Suppressor macrophage treated with lipopolysaccharide for 1 hour (primary cell): Measurements from ENCODE around the gene SUCLG2.

ENCODE experiments used
- DNase-seq, 3 donors: peaks; one replicate each; pipeline ENCODE4 v3.0.0-alpha.2; 2020 to 2022

SUCLG2 gene, protein sequence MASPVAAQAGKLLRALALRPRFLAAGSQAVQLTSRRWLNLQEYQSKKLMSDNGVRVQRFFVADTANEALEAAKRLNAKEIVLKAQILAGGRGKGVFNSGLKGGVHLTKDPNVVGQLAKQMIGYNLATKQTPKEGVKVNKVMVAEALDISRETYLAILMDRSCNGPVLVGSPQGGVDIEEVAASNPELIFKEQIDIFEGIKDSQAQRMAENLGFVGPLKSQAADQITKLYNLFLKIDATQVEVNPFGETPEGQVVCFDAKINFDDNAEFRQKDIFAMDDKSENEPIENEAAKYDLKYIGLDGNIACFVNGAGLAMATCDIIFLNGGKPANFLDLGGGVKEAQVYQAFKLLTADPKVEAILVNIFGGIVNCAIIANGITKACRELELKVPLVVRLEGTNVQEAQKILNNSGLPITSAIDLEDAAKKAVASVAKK

DNA sequence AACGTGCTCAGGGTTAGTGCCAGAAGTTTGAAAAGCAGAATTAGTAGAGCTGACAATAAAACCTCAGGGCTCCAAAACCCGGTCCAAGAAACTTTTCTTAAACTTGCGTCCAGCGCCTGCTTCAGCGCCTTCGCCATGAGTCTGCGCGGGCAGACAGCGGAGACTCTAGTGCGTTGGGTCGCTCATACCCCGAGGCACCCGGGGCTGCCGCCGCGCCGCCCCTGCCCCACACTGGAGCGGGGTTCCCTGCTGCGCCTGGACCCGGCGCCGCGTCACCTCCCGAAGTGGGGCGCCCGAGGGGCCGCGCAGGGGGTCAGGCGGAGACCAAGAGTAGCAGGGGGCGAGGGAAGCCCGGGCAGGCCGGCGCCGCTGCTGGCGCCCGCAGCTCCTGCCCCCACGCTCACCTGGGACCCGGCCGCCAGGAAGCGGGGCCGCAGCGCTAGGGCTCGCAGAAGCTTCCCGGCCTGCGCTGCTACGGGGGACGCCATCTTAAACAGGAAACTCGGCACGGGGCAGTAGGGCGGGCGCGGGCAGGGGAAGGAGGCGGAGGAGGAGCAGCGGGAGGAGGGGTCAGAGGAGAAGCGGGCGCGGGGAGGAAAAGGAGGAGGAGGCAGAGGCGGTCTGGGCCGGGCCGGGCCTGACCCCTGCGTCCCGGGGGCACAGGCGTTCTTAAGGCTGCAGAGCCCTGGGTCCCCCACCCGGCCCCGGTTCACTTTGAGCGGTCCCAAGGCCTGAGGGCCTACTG is at the start of gene SUCLG2:
SUCLG2 (minus strand) TSS at position 514 of the 745 bp plus-strand sequence; CDS start at position 488, 26 bp downstream.
- peak; percentile 73 to 91 (median 86) for DNase-seq

DNA sequence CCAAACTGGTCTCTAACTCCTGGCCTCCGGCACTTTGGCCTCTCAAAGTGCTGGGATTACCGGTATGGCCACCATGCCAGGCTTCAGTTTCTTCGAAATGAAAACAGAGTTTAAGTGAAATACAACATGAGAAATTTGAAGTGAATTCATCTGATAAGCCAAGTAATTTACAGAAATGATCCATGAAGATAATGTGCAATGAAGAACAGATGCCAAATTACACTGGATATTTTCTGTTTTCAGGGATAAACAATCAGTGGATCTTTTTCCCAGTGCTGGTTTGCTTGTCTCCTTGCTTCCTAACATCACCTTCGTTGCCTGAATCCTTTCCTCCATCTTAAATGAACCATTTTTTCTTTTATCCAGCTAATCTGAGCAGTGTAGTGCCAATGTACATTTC is 46.2 kb upstream of the SUCLG2 start:
- no peak for DNase-seq

DNA sequence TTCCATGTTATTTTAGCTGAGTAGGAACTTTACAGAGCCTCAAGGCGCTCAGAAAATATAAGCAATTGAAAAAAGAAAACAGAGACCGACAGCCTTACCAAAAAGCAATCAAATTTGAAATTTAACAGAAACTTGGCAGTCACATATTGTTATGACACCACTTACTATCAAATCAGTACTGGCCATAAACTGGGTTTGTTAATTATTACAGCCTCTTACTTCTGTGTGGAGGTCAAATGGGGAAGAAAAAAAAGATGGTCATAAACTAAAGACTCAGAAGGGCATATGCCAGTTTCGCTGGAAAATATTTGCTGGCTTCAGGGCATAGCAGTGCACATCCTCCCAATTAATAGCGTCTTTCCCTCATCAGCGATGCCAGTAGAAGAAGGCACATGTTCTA is 45.5 kb upstream of the SUCLG2 start:
- DNase-seq, result no peak

DNA sequence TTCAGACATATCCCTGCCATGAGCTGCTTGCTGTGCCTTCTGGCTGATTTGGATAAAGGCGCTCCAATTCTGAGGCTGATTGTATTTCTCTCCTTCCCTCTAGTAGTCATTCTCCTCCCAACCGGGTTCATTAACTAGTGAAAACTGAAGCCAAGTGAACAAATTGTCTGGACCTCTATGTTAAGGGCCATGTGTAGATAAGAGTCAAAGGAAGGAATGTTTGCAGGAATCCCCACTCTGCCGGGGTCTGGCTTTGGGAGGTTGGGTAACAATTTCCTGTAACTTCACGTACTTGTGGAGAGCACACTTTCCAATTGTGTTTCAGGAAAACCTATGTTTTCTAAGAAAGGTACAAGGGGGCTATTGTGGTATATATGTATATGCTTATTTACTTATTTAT is 38.2 kb upstream of the SUCLG2 start:
- DNase-seq, result no peak

DNA sequence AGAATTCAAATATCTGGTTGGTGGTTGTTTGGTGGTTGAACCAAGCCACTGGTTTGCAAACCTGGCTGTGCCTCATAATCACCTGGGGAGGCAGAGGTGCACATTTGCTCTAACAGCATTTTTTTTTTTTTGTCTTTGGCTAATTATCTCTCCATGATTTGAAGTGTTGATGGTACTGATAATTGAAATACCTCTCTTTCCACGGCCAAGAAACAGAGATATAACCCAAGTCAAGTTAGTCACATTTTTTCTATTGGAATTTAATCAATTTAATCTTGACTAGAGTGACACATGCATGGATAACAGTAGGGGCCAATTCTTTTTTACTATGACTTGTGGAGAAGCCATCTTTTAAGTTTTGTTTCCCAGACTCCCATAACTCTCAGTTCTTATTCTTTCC is 37.5 kb upstream of the SUCLG2 start:
- DNase-seq, result no peak

DNA sequence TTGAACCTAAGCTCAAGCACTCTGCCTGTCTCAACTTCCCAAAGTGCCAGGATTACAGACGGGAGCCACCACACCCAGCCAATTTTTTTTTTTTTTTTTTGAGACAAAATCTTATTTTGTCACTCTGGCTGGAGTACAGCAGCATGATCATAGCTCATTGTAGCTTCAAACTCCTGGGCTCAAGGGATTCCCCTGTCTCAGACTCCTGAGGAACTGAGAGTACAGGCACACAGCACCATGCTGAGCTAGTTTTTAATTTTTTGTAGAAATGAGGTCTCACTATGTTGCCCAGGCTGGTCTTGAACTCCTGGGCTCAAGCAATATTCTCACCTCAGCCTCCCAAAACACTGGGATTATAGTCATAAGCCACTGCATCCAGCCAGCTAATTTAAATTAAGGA is 36.8 kb upstream of the SUCLG2 start:
- DNase-seq, result no peak

DNA sequence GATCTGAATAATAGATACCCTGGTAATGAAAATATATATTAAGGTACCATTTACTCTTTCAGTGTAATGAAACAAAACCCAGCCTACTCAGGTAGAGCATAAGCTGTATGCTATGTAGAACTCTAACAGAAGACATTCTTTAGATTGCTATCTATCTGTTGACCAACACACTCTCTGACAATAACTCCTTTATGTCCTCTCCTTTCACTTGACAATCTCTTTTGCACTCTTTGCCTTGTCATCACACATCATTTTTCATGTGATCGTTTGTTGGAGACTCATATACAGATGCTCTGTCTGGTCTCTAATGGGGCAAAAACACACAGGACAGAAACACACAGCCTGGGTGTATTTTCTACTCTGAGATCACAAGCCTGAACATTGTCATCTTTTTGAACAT is 35.4 kb upstream of the SUCLG2 start:
- DNase-seq, result peak in 1 of 3 donors; percentile 4

DNA sequence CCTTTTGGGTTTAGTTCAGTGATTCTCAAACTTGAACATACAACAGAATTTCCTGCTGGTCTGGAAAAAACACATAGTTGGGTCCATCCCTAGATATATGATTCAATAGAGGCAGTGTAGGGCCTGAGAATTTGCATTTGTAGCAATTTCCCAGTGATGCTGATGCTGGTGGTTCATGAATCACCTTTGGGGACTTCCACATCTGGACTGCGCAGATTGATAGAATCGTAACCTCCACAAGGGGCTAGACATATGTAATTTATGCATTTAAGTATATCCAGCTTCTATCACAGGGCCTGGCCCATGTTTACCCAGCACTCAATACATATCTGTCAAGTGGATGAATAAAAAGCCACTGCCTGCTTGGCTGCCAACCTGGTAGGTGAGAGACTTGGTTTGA is 33.8 kb upstream of the SUCLG2 start:
- no peak for DNase-seq

DNA sequence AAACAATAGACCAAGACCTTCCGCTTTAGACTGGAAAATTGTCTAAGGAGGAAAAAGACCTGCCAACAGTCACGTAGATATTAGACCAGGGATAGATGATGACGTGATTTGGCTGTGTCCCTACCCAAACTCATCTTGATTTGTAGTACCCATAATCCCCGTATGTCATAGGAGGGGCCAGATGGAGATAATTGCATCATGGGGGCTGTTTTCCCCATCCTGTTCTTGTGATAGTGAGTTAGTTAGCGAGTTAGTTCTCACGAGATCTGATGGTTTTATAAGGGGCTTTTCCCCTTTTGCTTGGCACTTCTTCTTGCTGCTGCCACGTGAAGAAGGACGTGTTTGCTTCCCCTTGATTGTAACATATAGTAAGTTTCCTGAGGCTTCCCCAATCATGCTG is 31.7 kb upstream of the SUCLG2 start:
- no peak for DNase-seq

DNA sequence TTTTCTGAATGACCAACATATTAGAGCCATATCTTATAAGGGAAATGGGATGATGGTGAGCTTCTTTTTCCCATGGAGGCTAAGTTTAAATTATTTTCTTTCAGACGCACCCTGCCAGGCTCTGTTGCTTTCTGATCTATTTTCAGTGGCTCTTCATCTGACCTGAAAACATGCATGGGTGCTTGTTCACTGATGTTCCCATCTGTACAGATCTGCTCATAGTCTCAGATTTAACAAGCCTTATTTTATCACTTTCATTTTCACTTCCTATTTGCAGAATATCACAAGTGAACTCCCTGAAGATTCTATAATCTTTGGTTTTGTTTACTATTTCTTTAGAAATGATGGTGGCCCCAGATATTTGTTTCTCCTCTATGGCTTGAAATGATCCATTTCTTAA is 31.1 kb upstream of the SUCLG2 start:
- DNase-seq, result peak in 2 of 3 donors; percentile 12 to 26

DNA sequence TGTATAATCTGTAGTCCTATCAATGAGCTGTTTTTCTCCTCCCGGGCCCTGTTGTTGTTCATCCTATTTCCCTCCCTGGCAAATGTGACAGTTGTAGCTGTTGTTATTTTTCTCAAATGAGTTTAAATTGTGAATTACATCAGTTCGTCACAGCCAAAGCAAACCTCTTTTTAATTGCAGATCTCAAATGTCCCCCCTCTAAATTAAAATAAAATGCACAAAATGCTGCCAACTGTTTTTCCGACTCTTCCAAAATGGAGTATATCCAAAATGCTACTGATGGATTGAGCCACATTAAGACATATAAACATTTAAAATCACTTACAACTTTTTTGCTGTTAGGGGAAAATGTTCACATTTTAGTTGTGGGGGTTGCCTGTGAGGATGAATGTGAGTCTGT is 29.8 kb upstream of the SUCLG2 start:
- DNase-seq, result no peak

DNA sequence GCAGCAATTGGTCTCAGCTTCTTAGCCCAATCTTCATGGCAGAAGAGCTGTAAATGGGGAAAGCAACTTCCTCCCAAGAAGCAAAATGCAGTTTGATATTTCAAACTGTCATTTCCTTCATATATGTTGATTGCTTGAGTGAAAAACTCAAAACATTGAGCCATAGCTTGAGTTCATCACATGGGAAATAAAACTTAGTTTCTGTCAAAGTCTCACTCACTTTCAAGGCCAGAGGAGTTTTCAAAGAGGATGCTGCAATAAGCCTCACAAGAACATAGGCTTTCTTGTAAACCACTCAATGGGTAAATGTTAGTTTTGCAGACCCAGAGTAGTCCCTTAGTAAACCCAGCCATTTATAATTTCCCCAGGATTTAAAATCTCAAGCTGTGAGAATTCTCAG is 29.1 kb upstream of the SUCLG2 start:
- no peak for DNase-seq

DNA sequence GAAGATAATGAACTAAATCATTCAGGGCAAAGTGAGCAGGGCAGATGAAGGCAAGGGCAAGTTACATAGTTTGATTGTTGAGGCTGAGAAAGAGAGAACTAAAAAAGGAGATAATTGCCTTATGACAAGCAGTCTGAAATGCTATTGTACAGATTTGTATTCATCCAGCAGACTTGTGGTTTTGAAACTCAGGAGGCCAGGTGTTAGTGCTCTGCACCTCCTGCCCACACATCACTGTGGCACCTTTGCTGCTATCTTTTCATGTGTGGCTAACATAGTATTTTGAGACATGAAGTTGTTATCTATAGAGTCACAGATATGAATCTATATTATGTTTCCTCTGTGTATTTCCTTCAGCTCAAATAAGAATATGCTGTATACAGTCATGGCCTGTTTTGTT is 24.3 kb upstream of the SUCLG2 start:
- no peak for DNase-seq

DNA sequence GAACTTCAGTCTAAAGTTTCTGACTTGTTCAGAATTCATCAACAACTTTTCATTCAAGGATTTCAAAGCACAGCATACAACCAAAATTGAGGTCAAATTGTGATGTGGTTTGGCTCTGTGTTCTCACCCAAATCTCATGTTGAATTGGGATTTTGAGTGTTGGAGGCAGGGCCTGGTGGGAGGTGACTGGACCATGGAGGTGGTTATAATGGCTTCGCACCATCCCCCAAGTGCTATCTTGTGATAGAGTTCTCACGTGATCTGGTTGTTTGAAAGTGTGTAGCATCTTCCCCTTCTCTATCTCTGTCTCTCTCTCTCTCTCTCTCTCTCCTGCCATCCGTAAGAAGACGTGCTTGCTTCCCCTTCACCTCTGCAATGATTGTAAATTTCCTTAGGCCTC is 19.6 kb upstream of the SUCLG2 start:
- DNase-seq, result no peak

DNA sequence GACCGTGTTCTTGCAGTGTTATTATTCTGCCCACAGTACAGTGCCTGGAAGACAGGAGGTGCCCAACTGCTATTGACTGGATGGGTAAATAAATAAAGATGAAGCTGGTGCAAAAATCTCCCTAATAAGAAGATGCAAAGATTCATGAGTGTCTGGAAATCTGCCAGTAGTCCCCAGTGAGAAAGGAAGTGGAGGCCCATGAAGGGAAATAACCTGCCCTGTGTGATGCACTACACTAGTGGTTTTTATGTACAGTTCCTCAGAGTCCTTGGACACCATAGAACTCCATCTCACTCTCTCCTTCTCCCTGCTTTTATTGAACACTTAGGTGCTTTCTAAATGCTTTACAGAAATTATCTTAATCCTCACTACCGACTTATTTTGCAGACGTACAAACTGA is 8.3 kb upstream of the SUCLG2 start:
- DNase-seq, result no peak

DNA sequence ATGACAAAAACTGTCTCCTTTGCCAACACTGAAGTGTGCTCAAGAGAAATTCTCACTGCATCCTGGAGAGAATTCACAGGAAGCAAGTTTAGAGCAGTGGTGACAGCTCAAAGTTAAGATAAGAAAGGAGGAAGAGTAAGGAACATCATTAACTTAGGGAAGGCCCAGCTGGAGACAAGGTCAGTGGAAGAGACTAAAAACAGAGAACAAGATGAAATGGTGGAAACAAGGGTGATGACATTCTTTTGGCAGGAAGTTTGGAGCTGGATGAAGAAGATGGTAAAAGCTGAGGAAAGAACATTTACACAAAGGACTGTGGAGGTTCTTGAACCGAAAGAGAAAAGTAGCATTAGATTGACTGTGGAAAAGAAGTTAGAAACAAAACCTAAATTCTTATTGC is 6.7 kb upstream of the SUCLG2 start:
- DNase-seq, result no peak

DNA sequence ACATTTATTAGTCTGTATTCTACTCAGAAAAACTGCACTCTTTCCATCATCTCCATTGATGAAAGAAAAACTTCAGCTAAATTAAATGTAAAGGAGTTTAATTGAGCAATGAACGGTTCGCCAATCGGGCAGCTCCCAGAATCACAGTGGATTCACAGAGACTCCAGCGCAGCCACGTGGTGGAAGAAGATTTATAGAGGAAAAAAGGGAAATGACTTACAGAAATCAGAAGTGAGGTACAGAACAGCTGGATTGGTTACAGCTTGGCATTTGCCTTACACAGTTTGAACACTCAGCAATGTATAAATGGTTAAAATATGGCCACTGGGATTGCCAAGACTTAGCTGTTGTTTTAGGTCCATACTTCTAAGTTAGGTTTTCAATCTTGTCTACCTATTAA is 2.8 kb upstream of the SUCLG2 start:
- DNase-seq, result peak in 2 of 3 donors; percentile 22 to 27

DNA sequence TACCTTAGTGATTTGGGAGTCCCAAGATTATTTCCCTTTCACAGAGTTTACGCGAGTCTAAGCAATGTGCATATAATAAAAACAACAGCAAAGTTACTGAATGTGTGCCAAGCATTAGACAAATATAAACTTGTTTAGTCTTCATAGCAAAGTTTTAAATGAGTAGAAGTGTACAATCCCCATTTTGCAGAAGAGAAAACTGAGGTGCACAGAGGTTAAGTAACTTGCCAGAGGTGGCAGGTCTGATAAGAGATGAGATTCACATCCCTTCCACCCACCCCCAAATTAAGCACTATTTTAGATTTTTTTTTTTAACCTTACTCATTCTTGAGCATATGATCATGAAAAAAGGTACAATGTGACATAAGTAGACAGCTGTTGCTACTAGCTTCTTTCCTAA is 2.2 kb upstream of the SUCLG2 start:
- no peak for DNase-seq

DNA sequence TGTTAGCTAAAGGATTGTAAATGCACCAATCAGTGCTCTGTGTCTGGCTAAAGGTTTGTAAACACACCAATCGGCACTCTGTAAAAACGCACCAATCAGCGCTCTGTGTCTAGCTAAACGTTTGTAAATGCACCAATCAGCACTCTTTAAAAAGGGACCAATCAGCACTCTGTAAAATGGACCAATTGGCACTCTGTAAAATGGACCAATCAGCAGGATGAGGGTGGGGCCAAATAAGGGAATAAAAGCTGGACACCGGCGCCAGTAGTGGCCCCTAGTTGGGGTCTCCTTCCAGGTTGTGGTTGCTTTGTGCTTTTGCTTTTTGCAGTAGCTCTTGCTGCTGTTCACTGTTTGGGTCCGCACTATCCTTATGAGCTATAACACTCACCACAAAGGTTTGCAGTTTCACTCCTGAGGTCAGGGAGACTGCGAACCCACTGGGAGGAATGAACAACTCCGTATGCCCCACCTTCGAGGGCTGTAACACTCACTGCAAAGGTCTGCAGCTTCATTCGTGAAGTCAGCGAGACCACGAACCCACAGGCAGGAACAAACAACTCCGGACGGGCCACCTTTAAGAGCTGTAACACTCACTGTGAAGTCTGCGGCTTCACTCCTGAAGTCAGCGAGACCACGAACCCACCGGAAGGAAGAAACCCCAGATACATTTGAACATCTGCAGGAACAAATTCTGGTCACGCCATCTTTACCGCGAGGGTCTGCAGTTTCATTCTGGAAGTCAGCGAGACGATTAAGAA is 1.1 kb upstream of the SUCLG2 start:
- DNase-seq, result peak; percentile 17 to 47 (median 36)

DNA sequence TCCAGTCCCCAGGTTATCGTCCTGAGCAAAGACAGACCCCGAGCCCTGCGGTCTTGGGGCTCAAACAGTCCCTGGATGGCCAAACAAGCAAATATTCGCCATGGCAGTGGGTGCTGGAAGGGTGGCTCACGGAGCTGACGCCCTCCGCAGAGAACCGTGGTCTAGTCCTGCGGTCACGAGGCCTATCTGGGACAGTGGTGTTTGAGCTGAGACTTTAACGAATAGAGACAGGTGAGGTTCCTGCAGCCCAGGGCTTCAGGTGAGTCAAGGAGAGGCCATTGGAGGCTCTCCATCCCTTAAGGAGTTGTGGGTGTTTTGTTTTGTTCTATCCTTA is 399 bp upstream of the SUCLG2 start:
- DNase-seq, result no peak

DNA sequence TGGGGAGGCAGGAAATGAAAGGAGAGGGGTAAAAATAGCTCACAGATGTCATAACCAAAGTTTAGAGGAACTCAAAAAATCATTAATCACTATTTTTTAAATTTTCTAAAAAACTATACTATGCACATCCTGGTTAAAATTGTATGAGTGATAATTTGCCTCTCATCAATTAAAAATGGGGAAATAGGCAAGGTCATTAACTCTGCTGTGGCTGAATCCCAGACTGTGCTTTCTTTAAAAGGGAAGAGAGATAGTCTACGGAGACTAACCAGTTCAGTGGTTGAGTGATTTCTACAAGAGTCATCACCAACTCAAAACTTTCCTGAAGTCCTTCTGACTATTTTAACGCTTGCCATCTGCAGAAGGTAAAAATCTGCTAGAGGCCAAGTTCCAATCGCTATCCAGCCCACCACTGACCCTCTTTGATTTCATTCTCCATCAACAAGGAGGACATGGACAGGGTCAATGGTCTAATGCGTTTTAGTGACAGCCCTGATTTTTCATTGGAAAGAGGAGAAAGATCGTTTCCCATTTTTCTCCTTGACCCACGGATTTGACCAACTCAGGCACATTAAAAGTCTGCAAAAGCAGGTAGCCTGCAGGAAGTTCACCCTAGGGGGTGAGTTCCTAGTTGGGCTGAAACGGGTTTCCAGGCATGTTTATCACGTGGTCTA is 850 bp downstream of the SUCLG2 start:
- peak in 2 of 3 donors; percentile 13 to 32 for DNase-seq

DNA sequence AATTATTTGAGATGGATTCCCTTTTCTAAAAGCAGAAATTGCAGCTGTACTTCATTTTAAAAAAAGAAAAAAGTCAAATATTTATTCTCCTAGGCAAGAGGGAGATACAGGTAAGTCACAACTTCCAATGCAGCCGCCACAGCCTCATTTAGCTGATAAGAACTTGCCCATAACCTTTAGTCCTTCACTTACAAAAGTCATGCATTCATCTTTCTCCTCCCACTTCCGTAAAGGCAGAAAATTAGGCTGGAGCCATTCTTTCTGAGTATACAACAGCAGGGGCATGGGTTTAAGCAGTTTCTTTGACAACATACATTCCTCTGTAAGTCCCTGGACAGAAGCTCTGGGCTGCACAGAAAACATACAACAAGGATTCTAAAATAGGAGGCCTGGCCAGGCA is 4.3 kb downstream of the SUCLG2 start:
- no peak for DNase-seq

DNA sequence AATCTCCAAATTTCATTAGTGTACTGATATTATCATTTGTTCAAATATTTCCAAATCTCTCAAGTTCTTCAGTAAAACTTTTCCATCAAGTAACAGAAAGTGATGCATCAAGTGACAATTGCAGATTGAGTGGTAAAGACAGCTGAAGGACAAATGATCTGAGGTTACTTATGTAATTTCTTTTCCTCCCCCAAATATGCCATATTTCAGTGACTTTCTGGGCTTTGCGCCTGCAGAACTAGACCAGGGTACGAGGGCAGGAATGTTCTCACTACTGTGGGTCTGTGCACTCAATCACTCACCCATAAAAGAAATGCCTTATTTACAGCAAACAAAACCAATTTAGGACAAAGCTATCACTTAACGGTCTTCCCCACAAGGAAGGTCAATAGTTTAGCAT is 4.7 kb downstream of the SUCLG2 start:
- no peak for DNase-seq
